SK-N-SH treated with all-trans-retinoic acid at 6 μM for 48 hours (cell line): ENCODE data around the gene NTS.

Experiments used
- ATAC-seq: fragments of 200-7000 bp; cut with Tn5 transposase; 3 replicates; pipeline ENCODE4 v1.9.1; 2020; ENCODE audit warnings: mild to moderate bottlenecking, moderate library complexity
- ARNTL ChIP-seq: fragments of 450-650 bp; formaldehyde crosslinking; IDR thresholded peaks from 2 replicates; pipeline ENCODE4 v1.5.0; 2020; ENCODE audit warnings: low read depth, mild to moderate bottlenecking, moderate library complexity, borderline replicate concordance
- BACH2 ChIP-seq: fragments of 250-450 bp; sonication (Bioruptor Pico); IDR thresholded peaks from 2 replicates; pipeline ENCODE4 v1.9.0; 2021; ENCODE audit warnings: mild to moderate bottlenecking, borderline replicate concordance
- CSDC2 ChIP-seq: fragments of 250-450 bp; sonication (Bioruptor Pico); IDR thresholded peaks from 2 replicates; pipeline ENCODE4 v1.5.0; 2020; ENCODE audit warnings: mild to moderate bottlenecking, moderate library complexity
- ESRRG ChIP-seq: fragments of 250-450 bp; sonication (Bioruptor Pico); IDR thresholded peaks from 2 replicates; pipeline ENCODE4 v1.6.1; 2021; ENCODE audit warnings: mild to moderate bottlenecking
- GLIS3 ChIP-seq: fragments of 250-450 bp; sonication (Bioruptor Pico); IDR thresholded peaks from 2 replicates; pipeline ENCODE4 v1.5.0; 2020; ENCODE audit warnings: mild to moderate bottlenecking, moderate library complexity
- ISL1 ChIP-seq: fragments of 250-450 bp; sonication (Bioruptor Pico); IDR thresholded peaks from 2 replicates; pipeline ENCODE4 v2.1.2; 2022; ENCODE audit warnings: mild to moderate bottlenecking, moderate library complexity
- OSR1 ChIP-seq: fragments of 250-450 bp; sonication (Bioruptor Pico); IDR thresholded peaks from 2 replicates; pipeline ENCODE4 v1.8.0; 2022; ENCODE audit warnings: moderate library complexity, mild to moderate bottlenecking, inconsistent platforms
- PPARA ChIP-seq: fragments of 250-450 bp; sonication (Bioruptor Pico); IDR thresholded peaks from 2 replicates; pipeline ENCODE4 v1.5.0; 2020; ENCODE audit warnings: mild to moderate bottlenecking, borderline replicate concordance
- RARB ChIP-seq: fragments of 250-450 bp; sonication (Bioruptor Pico); IDR thresholded peaks from 2 replicates; pipeline ENCODE4 v1.8.0; 2021; ENCODE audit warnings: mild to moderate bottlenecking, moderate library complexity
- SNAI2 ChIP-seq: fragments of 250-450 bp; sonication (Bioruptor Pico); IDR thresholded peaks from 2 replicates; pipeline ENCODE4 v1.5.0; 2020; ENCODE audit warnings: mild to moderate bottlenecking, moderate library complexity
- TCF4 ChIP-seq: fragments of 250-450 bp; sonication (Bioruptor Pico); IDR thresholded peaks from 2 replicates; pipeline ENCODE4 v1.8.0; 2021; ENCODE audit warnings: mild to moderate bottlenecking, moderate library complexity, borderline replicate concordance
- TOX ChIP-seq: fragments of 250-450 bp; sonication (Bioruptor Pico); IDR thresholded peaks from 2 replicates; pipeline ENCODE4 v1.8.0; 2021; ENCODE audit warnings: mild to moderate bottlenecking, moderate library complexity, borderline replicate concordance
- ZC3H10 ChIP-seq: fragments of 250-450 bp; sonication (Bioruptor Pico); IDR thresholded peaks from 2 replicates; pipeline ENCODE4 v1.5.1; 2021; ENCODE audit warnings: mild to moderate bottlenecking, moderate library complexity
- ZFP3 ChIP-seq: fragments of 250-450 bp; sonication (Bioruptor Pico); IDR thresholded peaks from 2 replicates; pipeline ENCODE4 v1.5.0; 2020; ENCODE audit warnings: mild to moderate bottlenecking, moderate library complexity
- ZFP30 ChIP-seq: fragments of 450-650 bp; formaldehyde crosslinking; IDR thresholded peaks from 2 replicates; pipeline ENCODE4 v1.5.0; 2022; ENCODE audit warnings: mild to moderate bottlenecking, moderate library complexity
- ZNF565 ChIP-seq: fragments of 450-650 bp; formaldehyde crosslinking; conservative IDR thresholded peaks from 2 replicates; pipeline ENCODE4 v1.5.0; 2020; ENCODE audit warnings: low read depth, mild to moderate bottlenecking, moderate library complexity
- ZNF70 ChIP-seq: fragments of 450-650 bp; formaldehyde crosslinking; IDR thresholded peaks from 2 replicates; pipeline ENCODE4 v1.5.0; 2020; ENCODE audit warnings: mild to moderate bottlenecking, moderate library complexity
- ZNF8 ChIP-seq: fragments of 450-650 bp; formaldehyde crosslinking; IDR thresholded peaks from 2 replicates; pipeline ENCODE4 v1.5.0; 2020; ENCODE audit warnings: mild to moderate bottlenecking, moderate library complexity
- TF ChIP-seq, protein P1 (sequence below): fragments of 250-450 bp; sonication (Bioruptor Pico); IDR thresholded peaks from 2 replicates; pipeline ENCODE4 v1.5.1; 2021; ENCODE audit warnings: mild to moderate bottlenecking, moderate library complexity
- TF ChIP-seq, protein P2 (sequence below): fragments of 250-450 bp; sonication (Bioruptor Pico); IDR thresholded peaks from 2 replicates; pipeline ENCODE4 v1.8.0; 2020; ENCODE audit warnings: mild to moderate bottlenecking, moderate library complexity, borderline replicate concordance
- TF ChIP-seq, protein P3 (sequence below): fragments of 250-450 bp; sonication (Bioruptor Pico); IDR thresholded peaks from 2 replicates; pipeline ENCODE4 v1.5.0; 2020; ENCODE audit warnings: mild to moderate bottlenecking, moderate library complexity
- TF ChIP-seq, protein P4 (sequence below): fragments of 250-450 bp; sonication (Bioruptor Pico); IDR thresholded peaks from 2 replicates; pipeline ENCODE4 v1.8.0; 2021; ENCODE audit warnings: low read depth, mild to moderate bottlenecking, moderate library complexity, borderline replicate concordance
- TF ChIP-seq, protein P5 (sequence below): fragments of 250-450 bp; sonication (Bioruptor Pico); IDR thresholded peaks from 2 replicates; pipeline ENCODE4 v1.5.1; 2020; ENCODE audit warnings: low read depth, mild to moderate bottlenecking, moderate library complexity

The NTS gene

DNA sequence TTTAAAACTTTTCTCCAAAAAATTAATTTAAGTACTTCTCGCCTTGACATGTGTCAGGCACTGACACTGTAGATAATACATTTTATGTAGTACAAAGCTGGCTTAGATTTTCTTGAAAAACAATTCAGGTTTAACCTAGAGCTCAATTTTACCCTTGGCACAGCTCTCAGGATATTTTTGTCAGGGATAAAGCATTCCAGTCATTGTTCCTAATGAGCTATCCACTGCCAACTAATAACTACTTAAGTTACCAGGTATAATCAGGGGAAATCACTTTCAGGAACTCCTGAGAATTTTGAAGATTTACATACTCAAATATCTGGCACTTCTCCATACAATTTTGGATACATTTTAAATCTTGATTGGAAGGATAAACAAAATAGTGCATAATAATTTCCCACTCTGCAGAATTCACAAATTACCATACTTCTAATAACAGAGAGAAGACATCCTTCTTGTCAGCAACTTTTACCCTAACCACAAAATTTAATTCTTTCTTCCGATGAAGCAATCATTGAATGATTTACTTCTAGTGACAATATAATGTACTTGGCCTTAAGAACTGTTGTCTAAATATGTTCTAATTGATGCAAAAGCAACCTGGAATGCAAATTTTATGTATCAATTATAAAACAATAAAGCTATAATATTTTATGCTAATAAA, 42.6 kb upstream of the NTS start:
- ATAC-seq: no peak

DNA sequence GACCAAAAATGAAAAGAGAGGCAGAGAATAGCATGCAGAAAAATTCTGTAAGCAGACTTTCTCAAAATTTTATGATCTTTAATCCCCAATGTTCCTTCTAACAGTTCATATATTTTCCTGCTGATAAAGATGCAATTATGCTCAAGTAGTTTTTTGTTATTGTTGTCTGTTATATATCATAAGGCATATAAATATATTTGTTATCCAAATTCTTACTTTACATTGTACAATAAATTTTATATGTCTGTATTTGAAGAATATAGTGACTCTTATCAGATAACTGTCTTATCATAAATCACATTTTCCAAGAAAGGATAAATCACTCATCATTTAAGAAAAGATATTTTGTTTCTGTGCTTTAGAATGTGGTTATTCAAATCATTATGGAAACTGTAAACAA, 40.5 kb upstream of the NTS start:
- ATAC-seq: no peak
- TF ChIP-seq OSR1 (CRISPR knock-in tag) (no peak), ZNF70 (no peak), ZNF8 (CRISPR knock-in tag) (no peak), TCF4 (CRISPR knock-in tag) (no peak), BACH2 (CRISPR knock-in tag) (no peak), RARB (CRISPR knock-in tag) (no peak), ZNF565 (no peak), GLIS3 (CRISPR knock-in tag) (no peak), ZC3H10 (no peak)
- TF ChIP-seq, protein P1, sequence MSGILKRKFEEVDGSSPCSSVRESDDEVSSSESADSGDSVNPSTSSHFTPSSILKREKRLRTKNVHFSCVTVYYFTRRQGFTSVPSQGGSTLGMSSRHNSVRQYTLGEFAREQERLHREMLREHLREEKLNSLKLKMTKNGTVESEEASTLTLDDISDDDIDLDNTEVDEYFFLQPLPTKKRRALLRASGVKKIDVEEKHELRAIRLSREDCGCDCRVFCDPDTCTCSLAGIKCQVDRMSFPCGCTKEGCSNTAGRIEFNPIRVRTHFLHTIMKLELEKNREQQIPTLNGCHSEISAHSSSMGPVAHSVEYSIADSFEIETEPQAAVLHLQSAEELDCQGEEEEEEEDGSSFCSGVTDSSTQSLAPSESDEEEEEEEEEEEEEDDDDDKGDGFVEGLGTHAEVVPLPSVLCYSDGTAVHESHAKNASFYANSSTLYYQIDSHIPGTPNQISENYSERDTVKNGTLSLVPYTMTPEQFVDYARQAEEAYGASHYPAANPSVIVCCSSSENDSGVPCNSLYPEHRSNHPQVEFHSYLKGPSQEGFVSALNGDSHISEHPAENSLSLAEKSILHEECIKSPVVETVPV (CRISPR knock-in tag): no peak
- TF ChIP-seq, protein P2, sequence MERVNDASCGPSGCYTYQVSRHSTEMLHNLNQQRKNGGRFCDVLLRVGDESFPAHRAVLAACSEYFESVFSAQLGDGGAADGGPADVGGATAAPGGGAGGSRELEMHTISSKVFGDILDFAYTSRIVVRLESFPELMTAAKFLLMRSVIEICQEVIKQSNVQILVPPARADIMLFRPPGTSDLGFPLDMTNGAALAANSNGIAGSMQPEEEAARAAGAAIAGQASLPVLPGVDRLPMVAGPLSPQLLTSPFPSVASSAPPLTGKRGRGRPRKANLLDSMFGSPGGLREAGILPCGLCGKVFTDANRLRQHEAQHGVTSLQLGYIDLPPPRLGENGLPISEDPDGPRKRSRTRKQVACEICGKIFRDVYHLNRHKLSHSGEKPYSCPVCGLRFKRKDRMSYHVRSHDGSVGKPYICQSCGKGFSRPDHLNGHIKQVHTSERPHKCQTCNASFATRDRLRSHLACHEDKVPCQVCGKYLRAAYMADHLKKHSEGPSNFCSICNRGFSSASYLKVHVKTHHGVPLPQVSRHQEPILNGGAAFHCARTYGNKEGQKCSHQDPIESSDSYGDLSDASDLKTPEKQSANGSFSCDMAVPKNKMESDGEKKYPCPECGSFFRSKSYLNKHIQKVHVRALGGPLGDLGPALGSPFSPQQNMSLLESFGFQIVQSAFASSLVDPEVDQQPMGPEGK (CRISPR knock-in tag): no peak
- TF ChIP-seq, protein P3, sequence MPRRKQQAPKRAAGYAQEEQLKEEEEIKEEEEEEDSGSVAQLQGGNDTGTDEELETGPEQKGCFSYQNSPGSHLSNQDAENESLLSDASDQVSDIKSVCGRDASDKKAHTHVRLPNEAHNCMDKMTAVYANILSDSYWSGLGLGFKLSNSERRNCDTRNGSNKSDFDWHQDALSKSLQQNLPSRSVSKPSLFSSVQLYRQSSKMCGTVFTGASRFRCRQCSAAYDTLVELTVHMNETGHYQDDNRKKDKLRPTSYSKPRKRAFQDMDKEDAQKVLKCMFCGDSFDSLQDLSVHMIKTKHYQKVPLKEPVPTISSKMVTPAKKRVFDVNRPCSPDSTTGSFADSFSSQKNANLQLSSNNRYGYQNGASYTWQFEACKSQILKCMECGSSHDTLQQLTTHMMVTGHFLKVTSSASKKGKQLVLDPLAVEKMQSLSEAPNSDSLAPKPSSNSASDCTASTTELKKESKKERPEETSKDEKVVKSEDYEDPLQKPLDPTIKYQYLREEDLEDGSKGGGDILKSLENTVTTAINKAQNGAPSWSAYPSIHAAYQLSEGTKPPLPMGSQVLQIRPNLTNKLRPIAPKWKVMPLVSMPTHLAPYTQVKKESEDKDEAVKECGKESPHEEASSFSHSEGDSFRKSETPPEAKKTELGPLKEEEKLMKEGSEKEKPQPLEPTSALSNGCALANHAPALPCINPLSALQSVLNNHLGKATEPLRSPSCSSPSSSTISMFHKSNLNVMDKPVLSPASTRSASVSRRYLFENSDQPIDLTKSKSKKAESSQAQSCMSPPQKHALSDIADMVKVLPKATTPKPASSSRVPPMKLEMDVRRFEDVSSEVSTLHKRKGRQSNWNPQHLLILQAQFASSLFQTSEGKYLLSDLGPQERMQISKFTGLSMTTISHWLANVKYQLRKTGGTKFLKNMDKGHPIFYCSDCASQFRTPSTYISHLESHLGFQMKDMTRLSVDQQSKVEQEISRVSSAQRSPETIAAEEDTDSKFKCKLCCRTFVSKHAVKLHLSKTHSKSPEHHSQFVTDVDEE (CRISPR knock-in tag): no peak

More for the DNA sequence above, 42.6 kb upstream of the NTS start:
- TF ChIP-seq, protein P3 (CRISPR knock-in tag): no peak
- TF ChIP-seq CSDC2: no peak
- no peak for TF ChIP-seq TCF4 (CRISPR knock-in tag)
- TF ChIP-seq ARNTL (CRISPR knock-in tag): no peak
- no peak for TF ChIP-seq RARB (CRISPR knock-in tag)
- TF ChIP-seq, protein P4, sequence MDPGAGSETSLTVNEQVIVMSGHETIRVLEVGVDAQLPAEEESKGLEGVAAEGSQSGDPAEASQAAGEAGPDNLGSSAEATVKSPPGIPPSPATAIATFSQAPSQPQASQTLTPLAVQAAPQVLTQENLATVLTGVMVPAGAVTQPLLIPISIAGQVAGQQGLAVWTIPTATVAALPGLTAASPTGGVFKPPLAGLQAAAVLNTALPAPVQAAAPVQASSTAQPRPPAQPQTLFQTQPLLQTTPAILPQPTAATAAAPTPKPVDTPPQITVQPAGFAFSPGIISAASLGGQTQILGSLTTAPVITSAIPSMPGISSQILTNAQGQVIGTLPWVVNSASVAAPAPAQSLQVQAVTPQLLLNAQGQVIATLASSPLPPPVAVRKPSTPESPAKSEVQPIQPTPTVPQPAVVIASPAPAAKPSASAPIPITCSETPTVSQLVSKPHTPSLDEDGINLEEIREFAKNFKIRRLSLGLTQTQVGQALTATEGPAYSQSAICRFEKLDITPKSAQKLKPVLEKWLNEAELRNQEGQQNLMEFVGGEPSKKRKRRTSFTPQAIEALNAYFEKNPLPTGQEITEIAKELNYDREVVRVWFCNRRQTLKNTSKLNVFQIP (CRISPR knock-in tag): no peak
- no peak for TF ChIP-seq SNAI2 (CRISPR knock-in tag)
- TF ChIP-seq ESRRG: no peak
- TF ChIP-seq, protein P5, sequence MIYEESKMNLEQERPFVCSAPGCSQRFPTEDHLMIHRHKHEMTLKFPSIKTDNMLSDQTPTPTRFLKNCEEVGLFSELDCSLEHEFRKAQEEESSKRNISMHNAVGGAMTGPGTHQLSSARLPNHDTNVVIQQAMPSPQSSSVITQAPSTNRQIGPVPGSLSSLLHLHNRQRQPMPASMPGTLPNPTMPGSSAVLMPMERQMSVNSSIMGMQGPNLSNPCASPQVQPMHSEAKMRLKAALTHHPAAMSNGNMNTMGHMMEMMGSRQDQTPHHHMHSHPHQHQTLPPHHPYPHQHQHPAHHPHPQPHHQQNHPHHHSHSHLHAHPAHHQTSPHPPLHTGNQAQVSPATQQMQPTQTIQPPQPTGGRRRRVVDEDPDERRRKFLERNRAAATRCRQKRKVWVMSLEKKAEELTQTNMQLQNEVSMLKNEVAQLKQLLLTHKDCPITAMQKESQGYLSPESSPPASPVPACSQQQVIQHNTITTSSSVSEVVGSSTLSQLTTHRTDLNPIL: no peak
- no peak for TF ChIP-seq ISL1 (CRISPR knock-in tag)
- TF ChIP-seq ZFP3 (CRISPR knock-in tag): no peak
- TF ChIP-seq ZFP30 (CRISPR knock-in tag): no peak
- TF ChIP-seq TOX (CRISPR knock-in tag): no peak
- TF ChIP-seq ZNF70: no peak
- TF ChIP-seq PPARA (CRISPR knock-in tag): no peak
- no peak for TF ChIP-seq OSR1 (CRISPR knock-in tag)
- TF ChIP-seq ZC3H10: no peak
- TF ChIP-seq BACH2 (CRISPR knock-in tag): no peak
- TF ChIP-seq, protein P2 (CRISPR knock-in tag): no peak
- no peak for TF ChIP-seq GLIS3 (CRISPR knock-in tag)
